SK-N-SH (cell line): ENCODE data around the gene ARHGAP40.

Source experiments
- EP300 ChIP-seq, 2 experiments: IDR thresholded peaks; 2 replicates each; pipeline versions ENCODE4 v1.4.0 to v1.6.1; 2012; ENCODE audit warnings: borderline replicate concordance in 1 of 2, low read depth in 1 of 2, low read length in 1 of 2
- FOXM1 ChIP-seq: IDR thresholded peaks from 2 replicates; pipeline ENCODE4 v1.4.0; 2012; ENCODE audit warnings: low read depth, mild to moderate bottlenecking
- NFIC ChIP-seq: IDR thresholded peaks from 2 replicates; pipeline ENCODE4 v1.4.0; 2012; ENCODE audit warnings: borderline replicate concordance
- POLR2AphosphoS5 ChIP-seq: IDR thresholded peaks from 2 replicates; pipeline ENCODE4 v1.6.1; 2012; ENCODE audit warnings: low read depth, low read length
- SIN3A ChIP-seq: IDR thresholded peaks from 2 replicates; pipeline ENCODE4 v1.6.1; 2012; ENCODE audit warnings: low read depth, mild to moderate bottlenecking, low read length, moderate library complexity, borderline replicate concordance
- SMC3 ChIP-seq: IDR thresholded peaks from 2 replicates; pipeline ENCODE4 v1.6.1; 2012; ENCODE audit warnings: low read depth, low read length, improper control_type of control experiment
- TAF1 ChIP-seq: IDR thresholded peaks from 2 replicates; pipeline ENCODE4 v1.6.1; 2012; ENCODE audit warnings: low read depth, mild to moderate bottlenecking, low read length, moderate library complexity, borderline replicate concordance
- TCF12 ChIP-seq: IDR thresholded peaks from 2 replicates; pipeline ENCODE4 v1.4.0; 2012
- YY1 ChIP-seq: IDR thresholded peaks from 2 replicates; pipeline ENCODE4 v1.4.0; 2012; ENCODE audit warnings: low read depth, mild to moderate bottlenecking
- TF ChIP-seq, protein P1 (sequence below): fragments of 200-600 bp; sonication (generic); IDR thresholded peaks from 2 replicates; pipeline ENCODE4 v1.6.1; 2017; ENCODE audit warnings: antibody characterized with exemption, mild to moderate bottlenecking, moderate library complexity
- TF ChIP-seq, protein P2 (sequence below): IDR thresholded peaks from 2 replicates; pipeline ENCODE4 v1.4.0; 2012; ENCODE audit warnings: low read depth, borderline replicate concordance
- TF ChIP-seq, protein P3 (sequence below): IDR thresholded peaks from 2 replicates; pipeline ENCODE4; 2012
- TF ChIP-seq, protein P4 (sequence below): IDR thresholded peaks from 2 replicates; pipeline ENCODE4 v1.4.0; 2012; ENCODE audit warnings: low read depth

DNA sequence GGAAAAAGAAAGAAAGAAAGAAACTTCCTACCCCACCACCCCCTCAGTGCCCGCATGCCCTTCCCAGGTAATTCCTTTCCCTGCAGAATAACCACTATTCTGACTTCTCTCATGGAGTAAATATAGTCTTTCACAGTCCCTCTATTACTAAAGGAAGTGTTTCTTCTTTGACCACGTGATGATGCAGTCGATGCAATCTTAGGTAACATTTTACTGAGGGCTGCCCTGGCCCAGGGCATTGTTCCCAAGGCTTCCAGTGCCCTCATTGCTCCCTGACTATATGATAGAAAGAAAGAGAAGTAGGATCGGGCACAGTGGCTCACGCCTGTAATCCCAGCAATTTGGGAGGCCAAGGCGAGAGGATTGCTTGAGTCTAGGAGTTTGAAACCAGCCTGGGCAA, 29.1 kb downstream of the ARHGAP40 start:
- TF ChIP-seq POLR2AphosphoS5 = no peak
- TF ChIP-seq, protein P1, sequence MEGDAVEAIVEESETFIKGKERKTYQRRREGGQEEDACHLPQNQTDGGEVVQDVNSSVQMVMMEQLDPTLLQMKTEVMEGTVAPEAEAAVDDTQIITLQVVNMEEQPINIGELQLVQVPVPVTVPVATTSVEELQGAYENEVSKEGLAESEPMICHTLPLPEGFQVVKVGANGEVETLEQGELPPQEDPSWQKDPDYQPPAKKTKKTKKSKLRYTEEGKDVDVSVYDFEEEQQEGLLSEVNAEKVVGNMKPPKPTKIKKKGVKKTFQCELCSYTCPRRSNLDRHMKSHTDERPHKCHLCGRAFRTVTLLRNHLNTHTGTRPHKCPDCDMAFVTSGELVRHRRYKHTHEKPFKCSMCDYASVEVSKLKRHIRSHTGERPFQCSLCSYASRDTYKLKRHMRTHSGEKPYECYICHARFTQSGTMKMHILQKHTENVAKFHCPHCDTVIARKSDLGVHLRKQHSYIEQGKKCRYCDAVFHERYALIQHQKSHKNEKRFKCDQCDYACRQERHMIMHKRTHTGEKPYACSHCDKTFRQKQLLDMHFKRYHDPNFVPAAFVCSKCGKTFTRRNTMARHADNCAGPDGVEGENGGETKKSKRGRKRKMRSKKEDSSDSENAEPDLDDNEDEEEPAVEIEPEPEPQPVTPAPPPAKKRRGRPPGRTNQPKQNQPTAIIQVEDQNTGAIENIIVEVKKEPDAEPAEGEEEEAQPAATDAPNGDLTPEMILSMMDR = no peak
- TF ChIP-seq, protein P2, sequence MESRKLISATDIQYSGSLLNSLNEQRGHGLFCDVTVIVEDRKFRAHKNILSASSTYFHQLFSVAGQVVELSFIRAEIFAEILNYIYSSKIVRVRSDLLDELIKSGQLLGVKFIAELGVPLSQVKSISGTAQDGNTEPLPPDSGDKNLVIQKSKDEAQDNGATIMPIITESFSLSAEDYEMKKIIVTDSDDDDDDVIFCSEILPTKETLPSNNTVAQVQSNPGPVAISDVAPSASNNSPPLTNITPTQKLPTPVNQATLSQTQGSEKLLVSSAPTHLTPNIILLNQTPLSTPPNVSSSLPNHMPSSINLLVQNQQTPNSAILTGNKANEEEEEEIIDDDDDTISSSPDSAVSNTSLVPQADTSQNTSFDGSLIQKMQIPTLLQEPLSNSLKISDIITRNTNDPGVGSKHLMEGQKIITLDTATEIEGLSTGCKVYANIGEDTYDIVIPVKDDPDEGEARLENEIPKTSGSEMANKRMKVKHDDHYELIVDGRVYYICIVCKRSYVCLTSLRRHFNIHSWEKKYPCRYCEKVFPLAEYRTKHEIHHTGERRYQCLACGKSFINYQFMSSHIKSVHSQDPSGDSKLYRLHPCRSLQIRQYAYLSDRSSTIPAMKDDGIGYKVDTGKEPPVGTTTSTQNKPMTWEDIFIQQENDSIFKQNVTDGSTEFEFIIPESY = no peak
- TF ChIP-seq, protein P3, sequence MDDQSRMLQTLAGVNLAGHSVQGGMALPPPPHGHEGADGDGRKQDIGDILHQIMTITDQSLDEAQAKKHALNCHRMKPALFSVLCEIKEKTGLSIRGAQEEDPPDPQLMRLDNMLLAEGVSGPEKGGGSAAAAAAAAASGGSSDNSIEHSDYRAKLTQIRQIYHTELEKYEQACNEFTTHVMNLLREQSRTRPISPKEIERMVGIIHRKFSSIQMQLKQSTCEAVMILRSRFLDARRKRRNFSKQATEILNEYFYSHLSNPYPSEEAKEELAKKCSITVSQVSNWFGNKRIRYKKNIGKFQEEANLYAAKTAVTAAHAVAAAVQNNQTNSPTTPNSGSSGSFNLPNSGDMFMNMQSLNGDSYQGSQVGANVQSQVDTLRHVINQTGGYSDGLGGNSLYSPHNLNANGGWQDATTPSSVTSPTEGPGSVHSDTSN = no peak
- no peak for TF ChIP-seq NFIC
- TF ChIP-seq YY1 = no peak
- no peak for TF ChIP-seq SMC3
- TF ChIP-seq TAF1 = no peak
- no peak for TF ChIP-seq TCF12
- no peak for TF ChIP-seq EP300 (IDR thresholded peaks at IDR 0.05; ENCODE audit: borderline replicate concordance in 1 of 2, low read depth in 1 of 2, low read length in 1 of 2)
- TF ChIP-seq SIN3A = no peak
- TF ChIP-seq FOXM1 = no peak
- TF ChIP-seq, protein P4, sequence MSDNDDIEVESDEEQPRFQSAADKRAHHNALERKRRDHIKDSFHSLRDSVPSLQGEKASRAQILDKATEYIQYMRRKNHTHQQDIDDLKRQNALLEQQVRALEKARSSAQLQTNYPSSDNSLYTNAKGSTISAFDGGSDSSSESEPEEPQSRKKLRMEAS = no peak
